GM19023 (cell line): ENCODE results near the gene PF4V1.
"Not testable (repeated sequence)": the region's sequence is repeated elsewhere in the genome, so short reads cannot be mapped to it uniquely, and the experiment has no call there.

Source experiments
- ATAC-seq: cut with Tn5 transposase; IDR thresholded peaks from one replicate; pipeline ENCODE4 v1.9.1; 2021; ENCODE audit warnings: mild to moderate bottlenecking, moderate library complexity; ENCODE audit not compliant: unreplicated experiment

Gene PF4V1

DNA sequence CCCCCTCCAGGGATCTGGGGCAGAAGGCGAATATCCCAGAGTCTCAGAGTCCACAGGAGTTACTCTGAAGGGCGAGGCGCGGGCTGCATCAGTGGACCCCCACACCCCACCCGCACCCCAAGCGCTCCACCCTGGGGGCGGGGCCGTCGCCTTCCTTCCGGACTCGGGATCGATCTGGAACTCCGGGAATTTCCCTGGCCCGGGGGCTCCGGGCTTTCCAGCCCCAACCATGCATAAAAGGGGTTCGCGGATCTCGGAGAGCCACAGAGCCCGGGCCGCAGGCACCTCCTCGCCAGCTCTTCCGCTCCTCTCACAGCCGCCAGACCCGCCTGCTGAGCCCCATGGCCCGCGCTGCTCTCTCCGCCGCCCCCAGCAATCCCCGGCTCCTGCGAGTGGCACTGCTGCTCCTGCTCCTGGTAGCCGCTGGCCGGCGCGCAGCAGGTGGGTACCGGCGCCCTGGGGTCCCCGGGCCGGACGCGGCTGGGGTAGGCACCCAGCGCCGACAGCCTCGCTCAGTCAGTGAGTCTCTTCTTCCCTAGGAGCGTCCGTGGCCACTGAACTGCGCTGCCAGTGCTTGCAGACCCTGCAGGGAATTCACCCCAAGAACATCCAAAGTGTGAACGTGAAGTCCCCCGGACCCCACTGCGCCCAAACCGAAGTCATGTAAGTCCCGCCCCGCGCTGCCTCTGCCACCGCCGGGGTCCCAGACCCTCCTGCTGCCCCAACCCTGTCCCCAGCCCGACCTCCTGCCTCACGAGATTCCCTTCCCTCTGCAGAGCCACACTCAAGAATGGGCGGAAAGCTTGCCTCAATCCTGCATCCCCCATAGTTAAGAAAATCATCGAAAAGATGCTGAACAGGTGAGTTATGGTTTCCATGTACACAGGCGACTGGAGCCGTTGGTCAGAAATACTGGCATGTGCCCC is 16.3 kb downstream of the PF4V1 start, which contains the start of gene CXCL1:
TSS of gene CXCL1 (plus strand) at position 264 of the 926 bp plus-strand sequence. CDS start at position 342, 78 bp downstream.
- no peak for ATAC-seq

DNA sequence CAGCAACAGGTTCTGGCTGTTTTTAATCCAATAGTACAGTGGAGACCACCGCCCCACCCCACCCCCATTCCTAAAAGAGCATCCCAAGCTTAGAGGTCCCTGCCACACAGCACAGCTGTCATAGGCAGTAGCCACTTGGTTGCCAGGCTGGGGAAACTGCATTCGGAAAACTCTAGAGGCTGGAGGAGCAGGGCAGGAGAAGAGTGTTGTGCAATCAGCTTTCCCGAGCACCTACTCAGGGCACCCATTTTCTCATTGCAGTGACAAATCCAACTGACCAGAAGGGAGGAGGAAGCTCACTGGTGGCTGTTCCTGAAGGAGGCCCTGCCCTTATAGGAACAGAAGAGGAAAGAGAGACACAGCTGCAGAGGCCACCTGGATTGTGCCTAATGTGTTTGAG is 17.2 kb downstream of the PF4V1 start:
- no peak for ATAC-seq

DNA sequence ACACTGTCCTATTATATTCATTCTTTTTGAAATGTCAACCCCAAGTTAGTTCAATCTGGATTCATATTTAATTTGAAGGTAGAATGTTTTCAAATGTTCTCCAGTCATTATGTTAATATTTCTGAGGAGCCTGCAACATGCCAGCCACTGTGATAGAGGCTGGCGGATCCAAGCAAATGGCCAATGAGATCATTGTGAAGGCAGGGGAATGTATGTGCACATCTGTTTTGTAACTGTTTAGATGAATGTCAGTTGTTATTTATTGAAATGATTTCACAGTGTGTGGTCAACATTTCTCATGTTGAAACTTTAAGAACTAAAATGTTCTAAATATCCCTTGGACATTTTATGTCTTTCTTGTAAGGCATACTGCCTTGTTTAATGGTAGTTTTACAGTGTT is 17.7 kb downstream of the PF4V1 start:
- ATAC-seq = no peak

DNA sequence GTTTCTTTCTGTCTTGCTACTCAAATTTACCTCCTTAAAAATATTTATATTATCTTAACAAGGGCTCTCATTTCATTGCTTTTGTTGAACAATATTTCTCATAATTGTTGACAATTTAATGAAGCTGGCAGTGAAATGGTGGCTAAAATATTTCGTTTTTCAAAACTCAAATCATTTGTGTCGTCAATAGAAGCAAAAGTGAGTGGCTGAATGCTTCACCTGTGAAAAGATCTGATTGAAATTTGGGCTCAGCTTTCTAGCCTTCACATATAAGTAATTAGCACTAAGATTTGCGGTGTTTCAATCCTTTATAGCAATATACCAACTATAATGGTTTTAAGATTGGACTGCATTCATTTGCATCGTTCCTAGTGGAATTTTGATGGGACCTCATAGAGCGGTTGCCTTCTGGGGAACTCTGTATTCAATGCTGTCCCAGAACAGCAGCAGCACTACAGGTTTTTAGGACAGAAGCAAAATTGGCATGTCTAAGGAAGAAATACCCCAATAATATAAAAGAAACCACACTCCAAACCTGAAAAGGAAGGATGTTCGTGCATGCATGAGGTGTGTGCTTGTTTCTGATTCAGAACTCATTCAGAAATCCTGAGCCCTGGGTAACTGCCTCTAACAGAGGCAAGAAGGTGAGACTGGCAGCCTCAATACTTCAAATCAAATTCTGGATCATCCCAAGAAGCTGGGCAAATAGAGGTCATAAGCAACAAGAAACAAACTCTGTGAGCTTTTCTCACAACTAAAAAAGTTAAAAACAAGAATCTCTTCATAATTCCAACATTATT is 18.6 kb downstream of the PF4V1 start:
- ATAC-seq = no peak

DNA sequence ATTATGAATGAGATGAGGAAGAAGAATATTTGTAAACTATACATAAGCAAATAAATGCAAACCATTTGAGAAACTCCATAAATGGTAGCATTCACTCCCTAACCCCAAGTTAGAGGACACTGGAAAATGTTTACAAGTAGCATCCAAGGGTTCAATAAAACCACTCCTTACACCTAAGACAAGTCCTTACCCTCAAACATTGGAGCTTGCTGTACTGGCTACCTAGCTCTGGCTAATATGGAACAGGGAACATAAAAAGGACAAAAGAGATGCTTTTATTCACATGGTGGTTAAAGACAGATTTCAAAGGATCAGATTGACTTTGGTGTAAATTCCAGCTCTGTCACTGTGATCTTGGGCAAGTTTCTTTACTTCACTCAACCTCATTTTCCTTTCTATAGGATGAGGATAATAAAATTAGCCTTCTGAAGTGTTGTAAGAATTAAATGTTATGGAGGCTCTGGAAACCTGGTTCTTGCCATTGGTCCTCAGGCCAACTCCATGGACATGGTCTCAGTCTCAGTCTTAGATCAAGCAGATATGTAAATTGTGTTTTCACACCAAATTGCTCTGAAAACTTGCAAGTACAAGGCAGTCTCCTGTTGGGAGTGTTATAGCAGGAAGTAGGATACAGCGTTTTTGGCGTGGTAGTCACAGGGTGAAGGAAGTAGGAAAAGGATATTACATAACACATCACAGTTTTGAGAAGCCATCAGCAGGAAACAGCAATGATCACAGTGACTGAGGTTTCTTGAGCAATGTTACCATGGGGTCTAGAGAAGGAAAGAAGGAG is 19.4 kb downstream of the PF4V1 start:
- ATAC-seq = no peak

GRCh38 chr4:73874386-73874785 is 21.3 kb downstream of the PF4V1 start:
- no peak for ATAC-seq

- ATAC-seq = no peak
Observed at GRCh38 chr4:73875401-73875800, 22.3 kb downstream of the PF4V1 start.

GRCh38 chr4:73883306-73883705 is 30.2 kb downstream of the PF4V1 start:
- ATAC-seq = no peak

DNA sequence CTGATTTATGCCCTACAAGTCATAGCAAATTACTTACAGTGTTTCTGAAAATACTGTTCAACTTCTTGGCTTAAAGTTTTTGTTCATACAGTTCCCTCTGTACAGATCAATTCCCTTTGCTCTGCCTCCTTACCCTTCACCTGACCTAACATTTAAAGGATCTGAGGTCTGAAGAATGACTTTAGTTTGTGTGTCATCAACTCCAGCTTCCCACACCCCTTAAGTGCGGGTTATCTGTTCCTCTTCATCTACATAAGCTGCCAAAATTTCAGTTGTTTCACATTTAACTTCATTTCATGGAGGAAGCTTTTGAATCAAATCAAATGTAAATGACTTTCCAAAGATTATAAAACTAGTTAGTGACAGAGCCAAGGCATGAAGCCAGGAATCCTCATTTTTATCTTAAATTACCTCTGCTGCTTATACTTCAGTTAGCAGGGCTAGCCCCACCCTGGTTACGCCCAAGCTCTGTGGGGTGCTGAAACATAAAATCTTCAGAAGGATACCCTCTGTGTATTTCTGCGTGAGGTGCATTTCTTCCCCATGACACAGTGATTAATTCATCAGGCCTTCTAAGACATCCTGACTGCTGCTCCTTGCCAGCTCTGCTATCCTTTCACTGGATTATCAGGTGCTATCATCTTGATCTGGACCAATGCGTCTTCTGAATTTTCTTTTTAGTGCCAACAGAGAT is 32.6 kb downstream of the PF4V1 start:
- no peak for ATAC-seq

DNA sequence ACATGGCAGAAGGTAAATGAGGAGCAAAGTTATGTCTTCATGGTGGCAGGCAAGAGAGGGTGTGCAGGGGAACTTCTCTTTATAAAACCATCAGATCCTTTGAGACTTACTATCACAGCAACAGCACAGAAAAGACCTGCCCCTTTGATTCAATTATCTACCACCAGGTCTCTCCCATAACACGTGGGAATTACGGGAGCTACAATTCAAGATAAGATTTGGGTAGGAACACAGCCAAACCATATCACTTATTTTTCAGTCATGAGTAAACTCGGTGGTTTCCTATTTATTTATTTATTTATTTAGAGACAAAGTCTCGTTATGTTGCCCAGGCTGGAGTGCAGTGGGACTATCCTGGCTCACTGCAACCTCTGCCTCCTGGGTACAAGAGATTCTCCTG is 38.2 kb downstream of the PF4V1 start:
- ATAC-seq = no peak

- ATAC-seq = no peak
Observed at GRCh38 chr4:73891739-73892405, 38.8 kb downstream of the PF4V1 start.

- no peak for ATAC-seq
Observed at GRCh38 chr4:73892966-73893365, 39.9 kb downstream of the PF4V1 start.

DNA sequence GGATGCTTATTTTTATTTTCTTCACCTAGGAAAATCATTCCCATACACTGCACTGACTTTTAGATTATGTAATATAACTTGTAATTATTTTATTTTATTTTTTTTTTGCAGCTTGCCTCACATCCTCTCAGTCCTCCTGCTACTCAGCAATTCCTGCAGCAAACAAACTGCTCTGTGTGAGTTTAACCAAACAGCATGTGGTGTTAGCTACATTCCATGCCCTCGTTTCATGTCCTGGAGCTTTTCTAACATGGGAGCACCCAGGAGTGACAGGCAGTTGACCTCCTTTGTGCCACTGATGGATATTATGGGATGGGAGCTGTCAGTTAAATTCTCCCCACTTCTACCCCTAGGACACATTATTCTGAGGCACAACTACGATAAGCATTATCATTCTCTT is 40.9 kb downstream of the PF4V1 start:
- no peak for ATAC-seq

- no peak for ATAC-seq
Observed at GRCh38 chr4:73895201-73896175, 42.4 kb downstream of the PF4V1 start.

GRCh38 chr4:73896416-73896815 is 43.3 kb downstream of the PF4V1 start:
- no peak for ATAC-seq

GRCh38 chr4:73897380-73898136 is 44.5 kb downstream of the PF4V1 start:
- ATAC-seq = no peak

DNA sequence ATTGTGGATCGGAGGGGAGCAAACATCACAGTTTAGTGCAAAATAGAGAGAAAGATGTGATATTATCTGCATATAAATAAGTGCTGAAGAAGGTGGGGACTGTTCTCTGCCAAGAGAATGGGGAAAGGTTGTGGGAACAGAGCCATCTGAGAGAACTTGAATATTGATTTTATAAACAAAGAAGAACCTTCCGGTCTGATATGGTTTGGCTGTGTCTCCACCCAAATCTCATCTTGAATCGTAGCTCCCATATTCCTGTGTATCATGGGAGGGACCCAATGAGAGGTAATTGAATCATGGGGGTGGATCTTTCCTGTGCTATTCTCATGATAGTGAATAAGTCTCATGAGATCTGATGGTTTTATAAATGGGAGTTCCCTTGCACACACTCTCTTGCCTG is 46.2 kb downstream of the PF4V1 start:
- ATAC-seq = not testable (repeated sequence)

- no peak for ATAC-seq
Observed at GRCh38 chr4:73901031-73901430, 47.9 kb downstream of the PF4V1 start.
